Measurements from ENCODE around the gene HECA. TPM values are rescaled to one million over a fixed set of nuclear protein-coding genes. Genes with fewer than 3 reads are reported as not detected.

HECA gene
- total RNA-seq, 1 experiment from 2014 or later = 9.4 TPM

GRCh38 chr6:139159016-139159415, 24.1 kb downstream of the HECA start (continued):
- TF ChIP-seq ATF2 (CRISPR knock-in tag; IDR thresholded peaks at IDR 0.05; ENCODE audit: borderline replicate concordance, low read depth) = no peak
- TF ChIP-seq NFATC4 (CRISPR knock-in tag; IDR thresholded peaks at IDR 0.05) = no peak
- TF ChIP-seq NFYB (CRISPR knock-in tag; conservative IDR thresholded peaks at IDR 0.05; ENCODE audit: low read depth) = no peak
- TF ChIP-seq ZNF416 (CRISPR knock-in tag; IDR thresholded peaks at IDR 0.05) = no peak

- Mint-ChIP-seq H3K9me3 (peaks cover 5% of the 10 kb centered on the region), H3K27ac (0 out of 2 replicates have a peak overlapping the region, but pooled peaks have one; percentile 12), H3K36me3 (peaks cover 5% of the 10 kb centered on the region), H3K4me1 (peaks cover 17% of the 10 kb centered on the region), H3K27me3 (ENCODE audit: low read depth) (no peaks in the 10 kb centered on the region), H3K4me3 (no peak overlapping the region)
- ChIA-PET POLR2A (no interaction called here), CTCF (no interaction called here)
- TF ChIP-seq NR2C2 (CRISPR knock-in tag; IDR thresholded peaks at IDR 0.05) (no peak), ZNF671 (CRISPR knock-in tag; IDR thresholded peaks at IDR 0.05) (no peak), ETV6 (CRISPR knock-in tag; IDR thresholded peaks at IDR 0.05) (no peak), FOXP1 (CRISPR knock-in tag; IDR thresholded peaks at IDR 0.05; ENCODE audit: borderline replicate concordance) (no peak), TCF7 (CRISPR knock-in tag; IDR thresholded peaks at IDR 0.05; ENCODE audit: low read depth) (no peak), JUN (CRISPR knock-in tag; IDR thresholded peaks at IDR 0.05) (no peak)
- DNase-seq (ENCODE audit: low spot score) (no peak), ATAC-seq (no peak)
Measured at GRCh38 chr6:139161169-139161568, 26.3 kb downstream of the HECA start.

GRCh38 chr6:139161817-139162284, 27.0 kb downstream of the HECA start:
- Mint-ChIP-seq H3K36me3 (peaks cover 6% of the 10 kb centered on the region), H3K27me3 (ENCODE audit: low read depth) (no peaks in the 10 kb centered on the region), H3K9me3 (peaks cover 5% of the 10 kb centered on the region), H3K4me1 (peaks cover 17% of the 10 kb centered on the region), H3K4me3 (no peak overlapping the region), H3K27ac (no peak overlapping the region)
- ATAC-seq (no peak), DNase-seq (ENCODE audit: low spot score) (no peak)
- TF ChIP-seq CBFB (CRISPR knock-in tag; IDR thresholded peaks at IDR 0.05; ENCODE audit: low read depth) (no peak), FOXK1 (CRISPR knock-in tag; IDR thresholded peaks at IDR 0.05) (no peak), IRF2 (CRISPR knock-in tag; IDR thresholded peaks at IDR 0.05; ENCODE audit: borderline replicate concordance, low read depth) (no peak), ZNF121 (CRISPR knock-in tag; IDR thresholded peaks at IDR 0.05) (no peak), FOXJ3 (CRISPR knock-in tag; IDR thresholded peaks at IDR 0.05; ENCODE audit: borderline replicate concordance) (no peak), EMX1 (CRISPR knock-in tag; IDR thresholded peaks at IDR 0.05) (no peak), ESRRA (CRISPR knock-in tag; IDR thresholded peaks at IDR 0.05; ENCODE audit: borderline replicate concordance) (no peak), ATF1 (CRISPR knock-in tag; IDR thresholded peaks at IDR 0.05) (no peak), GABPB1 (CRISPR knock-in tag; IDR thresholded peaks at IDR 0.05) (no peak), NR3C1 (CRISPR knock-in tag; conservative IDR thresholded peaks at IDR 0.05; ENCODE audit: low read depth) (no peak), ELF4 (CRISPR knock-in tag; IDR thresholded peaks at IDR 0.05; ENCODE audit: low read depth) (no peak), NR2C2 (CRISPR knock-in tag; IDR thresholded peaks at IDR 0.05) (no peak), MAX (CRISPR knock-in tag; IDR thresholded peaks at IDR 0.05) (no peak), NR1H2 (CRISPR knock-in tag; IDR thresholded peaks at IDR 0.05) (no peak), ZNF263 (CRISPR knock-in tag; IDR thresholded peaks at IDR 0.05; ENCODE audit: low read depth) (no peak), ZNF512 (CRISPR knock-in tag; IDR thresholded peaks at IDR 0.05; ENCODE audit: borderline replicate concordance) (no peak), ZNF416 (CRISPR knock-in tag; IDR thresholded peaks at IDR 0.05) (no peak), ERG (CRISPR knock-in tag; IDR thresholded peaks at IDR 0.05) (no peak), IRF1 (CRISPR knock-in tag; IDR thresholded peaks at IDR 0.05) (no peak), TCF7 (CRISPR knock-in tag; IDR thresholded peaks at IDR 0.05; ENCODE audit: low read depth) (no peak)
- POLR2A ChIA-PET = no interaction called here
- CTCF ChIA-PET = no interaction called here
